Stomach (tissue), 19 donors: ENCODE measurements around the gene BCL2L15. TPM values are rescaled to one million over a fixed set of nuclear protein-coding genes. Genes with fewer than 3 reads are reported as not detected.

Experiments used
- DNase-seq, 2 donors: peaks; one replicate each; pipeline versions ENCODE4 v3.0.0 to v3.0.0-alpha.2; 2013 to 2019
- H3K27ac ChIP-seq, 5 donors: fragments of 200-600 bp in 4 of 5; sonication (generic) in 4 of 5; one replicate each; pipeline ENCODE4 v1.5.1; 2013 to 2019; ENCODE audit warnings: mild to moderate bottlenecking in 1 of 5, moderate library complexity in 1 of 5
- H3K27me3 ChIP-seq, 3 donors: fragments of 200-600 bp; sonication (generic); one replicate each; pipeline ENCODE4 v1.5.1; 2017 to 2019; ENCODE audit warnings: mixed run types in 1 of 3
- H3K36me3 ChIP-seq, 4 donors: fragments of 200-600 bp; sonication (generic); 1 replicate in 3 of 4; 2 replicates in 1 of 4; pipeline ENCODE4 v1.5.1; 2016 to 2019
- H3K4me1 ChIP-seq, 4 donors: fragments of 200-600 bp; sonication (generic); one replicate each; pipeline ENCODE4 v1.5.1; 2016 to 2019
- H3K4me3 ChIP-seq, 4 donors: fragments of 200-600 bp; sonication (generic) in 3 of 4; one replicate each; pipeline ENCODE4 v1.5.1; 2016 to 2019; ENCODE audit warnings: mild to moderate bottlenecking in 1 of 4
- H3K9me3 ChIP-seq, 4 donors: fragments of 200-600 bp; sonication (generic); one replicate each; pipeline ENCODE4 v1.5.1; 2016 to 2019
- CTCF ChIP-seq, 7 experiments: fragments of 450-650 bp in 4 of 7; fragments of 200-600 bp in 3 of 7; sonication (generic) in 3 of 7; IDR thresholded peaks; one replicate each; pipeline ENCODE4 v1.5.1; 2016 to 2019; ENCODE audit warnings: antibody characterized with exemption in 7 of 7, control low read depth in 2 of 7, mild to moderate bottlenecking in 1 of 7
- EP300 ChIP-seq: sonication (generic); formaldehyde crosslinking; IDR thresholded peaks from one replicate; pipeline ENCODE4 v1.6.1; 2017; ENCODE audit warnings: antibody characterized with exemption
- POLR2A ChIP-seq, 4 donors: fragments of 450-650 bp; IDR thresholded peaks; one replicate each; pipeline ENCODE4 v1.6.1; 2016; ENCODE audit warnings: antibody characterized with exemption in 4 of 4, control low read depth in 2 of 4, mild to moderate bottlenecking in 1 of 4, moderate library complexity in 1 of 4
- POLR2AphosphoS5 ChIP-seq, 3 donors: sonication (generic); formaldehyde crosslinking; IDR thresholded peaks; one replicate each; pipeline ENCODE4 v1.6.1; 2016; ENCODE audit warnings: antibody characterized with exemption in 3 of 3
- WGBS, 5 donors: extraction: QIAGEN DNeasy Blood & Tissue Kit in 3 of 5; methylation state at CpG; one replicate each; pipeline versions ENCODE4 v1.1.5 to v1.1.7; 2013 to 2018; 5-methylcytosine and 5-hydroxymethylcytosine counted together
- intact Hi-C: fragments of 100-400 bp; cut with DNase I; formaldehyde crosslinking; loops from one replicate; pipeline ENCODE4 v1.15.1; 2023; ENCODE audit warnings: low total_unique reads
- long read RNA-seq, 10 donors: transcript quantifications; one replicate each; lab custom pipeline, GENCODE V29; 2026
- polyA plus RNA-seq, 3 donors: library from polyadenylated mRNA; stranded (reverse); fragments of 200-250 nt; gene quantifications; one replicate each; pipeline ENCODE4 v1.2.3, GENCODE V29; 2013
- total RNA-seq, 5 donors: library from RNA; depleted of rRNA; stranded (reverse); fragments of >200 nt; gene quantifications; one replicate each; pipeline versions ENCODE4 v1.1.0 to v1.2.3, GENCODE V29; 2014 to 2016
- donor health status: healthy with polysubstance abuse.
- donor health status: Bipolar disorder and iron deficiency.
- donor health status: healthy.

Gene BCL2L15
- total RNA-seq (100 to 1,000 TPM in 1 of 5 donors, 10 to 100 TPM in 4; 33.3 to 425 (median 46.0) TPM), polyA plus RNA-seq (10 to 100 TPM; 11.3 to 34.1 (median 22.1) TPM)
- long read RNA-seq, donor 1, partial matches to known transcripts = 0 of 1 reads
- long read RNA-seq, donor 1, other reads (novel, unspliced or antisense) = 0 of 1 reads
- long read RNA-seq, donor 2, partial matches to known transcripts = 0 of 2 reads
- long read RNA-seq, donor 2, other reads (novel, unspliced or antisense) = 0 of 2 reads
- long read RNA-seq, donor 3, partial matches to known transcripts = 0 of 3 reads
- long read RNA-seq, donor 3, other reads (novel, unspliced or antisense) = 0 of 3 reads
- long read RNA-seq, donor 4 = 0 reads
- long read RNA-seq, donor 5, partial matches to known transcripts = 0 of 3 reads
- long read RNA-seq, donor 5, other reads (novel, unspliced or antisense) = 0 of 3 reads
- long read RNA-seq, donor 6 = 0 reads
- long read RNA-seq, donor 7, full-length matches to known transcripts = 10 of 10 reads
- long read RNA-seq, donor 7, partial matches to known transcripts = 0 of 10 reads
- long read RNA-seq, donor 7, other reads (novel, unspliced or antisense) = 0 of 10 reads
- long read RNA-seq, donor 8, full-length matches to known transcripts = 7 of 7 reads
- long read RNA-seq, donor 8, partial matches to known transcripts = 0 of 7 reads
- long read RNA-seq, donor 8, other reads (novel, unspliced or antisense) = 0 of 7 reads
- long read RNA-seq, donor 9, partial matches to known transcripts = 0 of 1 reads
- long read RNA-seq, donor 9, other reads (novel, unspliced or antisense) = 0 of 1 reads
- long read RNA-seq, donor 10, partial matches to known transcripts = 0 of 3 reads
- long read RNA-seq, donor 10, other reads (novel, unspliced or antisense) = 0 of 3 reads

GRCh38 chr1:113887402-113888175, at the start of gene BCL2L15:
BCL2L15 (minus strand) TSS chr1:113887581; CDS start chr1:113887375, 206 bp downstream.
- Histone ChIP-seq H3K9me3 (no peaks in the 10 kb centered on the region), H3K27ac (peak within 1 kb of the TSS; percentile 73 to 93 (median 84)), H3K4me3 (peak within 1 kb of the TSS; percentile 24 to 44 (median 33)), H3K27me3 (no peaks in the 10 kb centered on the region), H3K36me3 (no peaks in the 10 kb centered on the region), H3K4me1 (peaks cover 5 to 34% (median 10%) of the 10 kb centered on the region in 4 donors)
- peak in 1 of 2 donors; percentile 80 for DNase-seq
- WGBS, 5 donors = 29 to 51% (median 36%) methylated on average over 6 of the region's 6 CpGs
- TF ChIP-seq POLR2AphosphoS5 (IDR thresholded peaks at IDR 0.05) = peak in 2 of 3 donors; percentile 71 to 83
- TF ChIP-seq EP300 = no peak
- TF ChIP-seq POLR2A (IDR thresholded peaks at IDR 0.05) = peak in 1 of 4 donors; percentile 19
- intact Hi-C loops = no loop called here

GRCh38 chr1:113937146-113937545, 49.8 kb upstream of the BCL2L15 start:
- Histone ChIP-seq H3K4me1 (peaks cover 15 to 80% (median 41%) of the 10 kb centered on the region in 4 donors), H3K9me3 (no peaks in the 10 kb centered on the region), H3K27ac (no peak overlapping the region), H3K4me3 (no peak overlapping the region), H3K27me3 (no peaks in the 10 kb centered on the region), H3K36me3 (peaks cover 15 to 20% (median 20%) of the 10 kb centered on the region in 4 donors)
- WGBS, 5 donors = 55 to 83% (median 76%) methylated on average over 1 of the region's 1 CpG
- intact Hi-C loops = no loop called here
- DNase-seq = no peak
- no peak for TF ChIP-seq CTCF (IDR thresholded peaks at IDR 0.05)
- TF ChIP-seq EP300 = no peak
- TF ChIP-seq POLR2A (IDR thresholded peaks at IDR 0.05) = no peak
- TF ChIP-seq POLR2AphosphoS5 (IDR thresholded peaks at IDR 0.05) = no peak

GRCh38 chr1:113935970-113936369, 48.6 kb upstream of the BCL2L15 start:
- no peak overlapping the region for H3K4me3 ChIP-seq
- no peak overlapping the region for H3K27ac ChIP-seq
- no peak for TF ChIP-seq EP300
- no peak for TF ChIP-seq POLR2A (IDR thresholded peaks at IDR 0.05)
- no peak for TF ChIP-seq CTCF (IDR thresholded peaks at IDR 0.05)
- TF ChIP-seq POLR2AphosphoS5 (IDR thresholded peaks at IDR 0.05) = no peak
- no peaks in the 10 kb centered on the region for H3K9me3 ChIP-seq
- no peak for DNase-seq
- intact Hi-C loops = no loop called here
- peaks cover 27 to 88% (median 52%) of the 10 kb centered on the region in 4 donors for H3K4me1 ChIP-seq
- H3K27me3 ChIP-seq = no peaks in the 10 kb centered on the region
- 64 to 83% (median 80%) methylated on average over 1 of the region's 1 CpG for WGBS, 5 donors
- peaks cover 4 to 8% (median 8%) of the 10 kb centered on the region in 4 donors for H3K36me3 ChIP-seq

- H3K9me3 ChIP-seq = no peaks in the 10 kb centered on the region
- WGBS, 5 donors = 94 to 100% (median 97%) methylated on average over 1 of the region's 1 CpG
- TF ChIP-seq CTCF (IDR thresholded peaks at IDR 0.05) (no peak), EP300 (no peak), POLR2A (IDR thresholded peaks at IDR 0.05) (no peak), POLR2AphosphoS5 (IDR thresholded peaks at IDR 0.05) (no peak)
- intact Hi-C loops = no loop called here
- no peak overlapping the region for H3K27ac ChIP-seq
- no peaks in the 10 kb centered on the region for H3K27me3 ChIP-seq
- H3K4me1 ChIP-seq = peaks cover 34 to 86% (median 58%) of the 10 kb centered on the region in 4 donors
- no peak overlapping the region for H3K4me3 ChIP-seq
- DNase-seq = no peak
- H3K36me3 ChIP-seq = no peaks in the 10 kb centered on the region
Observed at GRCh38 chr1:113935176-113935575, 47.8 kb upstream of the BCL2L15 start.
